HG03060 (cell line): ENCODE data around the gene CYFIP1.
"Not testable (repeated sequence)": the region's sequence is repeated elsewhere in the genome, so short reads cannot be mapped to it uniquely, and the experiment has no call there.

Experiments used
- ATAC-seq: cut with Tn5 transposase; IDR thresholded peaks from one replicate; pipeline ENCODE4 v1.9.1; 2021; ENCODE audit warnings: low read depth, moderate number of reproducible peaks; ENCODE audit not compliant: unreplicated experiment

The CYFIP1 gene

GRCh38 chr15:22980189-22981050, at the start of gene CYFIP1:
Gene CYFIP1, minus strand, starts transcription at chr15:22980368. Its CDS starts 33,083 bp downstream, at chr15:22947285.
- no peak for ATAC-seq

GRCh38 chr15:23026218-23026617, 46.0 kb upstream of the CYFIP1 start:
- no peak for ATAC-seq

DNA sequence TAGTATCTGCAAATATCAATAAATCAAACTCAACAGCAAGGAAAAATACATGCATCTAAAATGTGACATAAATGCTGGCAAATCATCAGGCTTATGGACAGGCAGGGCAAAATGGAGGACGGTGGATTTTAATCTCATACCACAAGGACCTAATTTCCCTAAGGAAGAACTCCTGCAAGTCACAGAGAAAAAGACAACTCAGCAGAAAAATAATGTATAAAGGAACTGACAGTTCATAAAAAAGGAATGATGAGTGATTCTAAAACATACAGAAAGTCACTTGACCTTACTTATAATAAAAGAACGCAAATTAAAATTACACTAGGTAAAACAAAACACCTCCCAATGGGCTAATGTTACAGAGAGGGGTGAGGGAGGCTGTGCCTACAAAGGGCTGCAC, 42.0 kb upstream of the CYFIP1 start:
- no peak for ATAC-seq

DNA sequence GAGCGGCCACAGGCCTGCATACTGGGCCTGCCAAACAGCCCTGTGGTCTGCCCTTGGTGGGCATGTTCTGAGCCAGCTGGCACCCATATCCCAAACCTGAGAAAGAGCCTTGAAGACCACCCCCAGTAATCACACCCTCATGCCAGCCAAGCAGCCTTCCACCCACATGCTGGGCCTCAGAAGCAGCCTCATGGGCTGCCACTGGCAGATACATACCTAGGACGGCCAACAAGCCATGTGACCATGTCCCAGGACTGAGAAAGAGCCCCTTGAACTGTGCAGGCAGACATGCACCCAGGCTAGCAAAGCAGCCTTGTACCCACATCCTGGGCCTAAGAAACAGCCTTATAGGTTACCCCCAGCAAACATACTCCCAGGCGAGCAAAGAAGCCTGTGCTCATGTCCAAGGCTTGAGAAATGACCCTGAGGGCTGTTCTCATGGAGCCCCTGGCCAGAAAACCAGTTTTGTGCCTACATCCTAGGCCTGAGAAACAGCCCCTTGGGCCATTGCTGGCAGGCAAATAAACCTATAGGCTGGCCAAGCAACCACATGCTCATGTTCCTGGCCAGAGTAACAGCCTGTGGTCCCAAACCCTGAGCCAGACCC, 34.3 kb upstream of the CYFIP1 start:
- no peak for ATAC-seq

- ATAC-seq = no peak
These were observed 33.5 kb upstream of the CYFIP1 start for GRCh38 chr15:23013681-23014080.

- not testable (repeated sequence) for ATAC-seq
These were observed 32.4 kb upstream of the CYFIP1 start for GRCh38 chr15:23012616-23013015.

DNA sequence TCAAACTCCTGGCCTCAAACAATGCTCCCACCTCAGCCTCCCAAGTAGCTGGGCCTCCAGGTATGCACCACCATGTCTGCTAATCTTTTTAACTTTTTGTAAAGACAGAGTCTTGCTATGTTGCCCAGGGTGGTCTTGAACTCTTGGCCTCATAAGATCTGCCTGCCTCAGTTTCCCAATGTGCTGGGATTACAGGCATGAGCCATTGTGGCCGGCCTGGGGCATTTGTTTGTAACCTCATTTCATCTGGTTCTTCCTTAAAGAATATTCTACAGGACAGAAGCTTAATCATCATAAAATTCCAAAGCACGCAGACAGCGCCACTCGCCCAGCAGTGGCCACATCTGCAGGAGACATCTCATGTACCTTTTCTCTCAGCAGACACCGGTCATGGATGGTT, 23.6 kb upstream of the CYFIP1 start:
- no peak for ATAC-seq

GRCh38 chr15:23002920-23003319, 22.8 kb upstream of the CYFIP1 start:
- ATAC-seq = no peak

DNA sequence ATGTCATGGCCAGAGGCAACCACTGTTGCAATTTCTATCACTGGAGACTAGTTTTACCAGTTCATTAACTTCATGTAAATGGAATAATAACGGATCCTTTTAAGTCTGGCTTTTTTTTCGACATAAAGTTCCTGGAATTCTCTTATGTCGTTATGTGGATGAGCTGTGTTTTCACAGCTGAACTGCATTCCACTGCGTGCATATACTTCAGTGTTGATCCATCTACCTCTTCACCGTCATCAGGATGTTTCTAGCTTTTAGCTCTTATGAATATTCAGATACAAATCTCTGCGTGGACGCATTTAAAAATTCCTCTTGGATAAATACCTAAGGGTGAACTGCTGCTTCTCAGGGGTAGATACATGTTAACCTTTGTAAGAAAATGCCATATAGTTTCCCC, 15.6 kb upstream of the CYFIP1 start:
- ATAC-seq = no peak

- ATAC-seq = no peak
These were observed 11.8 kb upstream of the CYFIP1 start for GRCh38 chr15:22992024-22992326.

GRCh38 chr15:22989576-22990477, 9.7 kb upstream of the CYFIP1 start:
- no peak for ATAC-seq

- no peak for ATAC-seq
These were observed 8.6 kb upstream of the CYFIP1 start for GRCh38 chr15:22988811-22989210.

DNA sequence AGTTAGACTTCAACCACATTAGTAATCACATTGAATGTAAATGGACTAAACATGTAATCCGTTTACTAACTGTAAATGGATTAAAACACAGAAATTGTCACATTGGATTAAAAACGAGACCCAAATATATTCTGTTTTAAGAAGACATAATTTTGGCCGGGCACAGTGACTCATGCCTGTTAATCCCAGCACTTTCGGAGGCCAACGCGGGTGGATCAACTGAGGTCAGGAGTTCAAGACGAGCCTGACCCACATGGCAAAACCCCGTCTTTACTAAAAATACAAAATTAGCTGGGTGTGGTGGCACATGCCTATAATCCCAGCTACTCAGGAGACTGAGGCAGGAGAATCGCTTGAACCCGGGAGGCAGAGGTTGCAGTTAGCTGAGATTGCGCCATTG, 1.8 kb upstream of the CYFIP1 start:
- ATAC-seq = not testable (repeated sequence)

DNA sequence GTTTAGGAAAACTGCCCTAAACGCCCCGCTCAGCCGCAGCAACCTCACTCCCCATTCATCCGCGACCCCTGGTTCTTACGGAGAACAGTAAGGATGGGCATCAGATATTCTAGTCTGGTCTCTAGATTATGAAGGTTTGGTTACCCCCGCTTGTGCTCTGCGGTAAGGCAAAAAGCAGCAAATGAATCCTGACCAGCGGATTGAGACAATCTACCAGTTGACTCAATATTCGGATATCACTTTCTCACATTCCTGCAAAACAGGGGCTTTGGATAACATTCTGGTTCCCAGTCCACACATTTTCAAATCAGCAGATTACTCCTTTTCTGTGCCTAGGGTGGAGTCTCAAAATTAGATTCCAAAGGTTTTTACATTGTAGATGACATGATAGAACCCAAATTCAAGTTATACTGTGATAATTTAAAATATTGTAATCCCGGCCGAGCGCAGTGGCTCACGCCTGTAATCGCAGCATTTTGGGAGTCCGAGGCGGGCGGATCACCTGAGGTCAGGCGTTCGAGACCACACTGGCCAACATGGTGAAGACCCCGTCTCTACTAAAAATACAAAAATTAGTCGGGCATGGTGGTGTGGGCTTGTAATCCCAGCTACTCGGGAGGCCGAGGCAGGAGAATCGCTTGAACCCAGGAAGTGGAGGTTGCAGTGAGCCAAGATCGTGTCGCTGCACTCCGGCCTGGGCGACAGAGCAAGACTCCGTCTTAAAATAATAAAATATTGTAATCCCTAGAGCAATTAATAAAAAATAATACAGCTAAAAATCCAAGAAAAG, 1.1 kb upstream of the CYFIP1 start:
- ATAC-seq = no peak

DNA sequence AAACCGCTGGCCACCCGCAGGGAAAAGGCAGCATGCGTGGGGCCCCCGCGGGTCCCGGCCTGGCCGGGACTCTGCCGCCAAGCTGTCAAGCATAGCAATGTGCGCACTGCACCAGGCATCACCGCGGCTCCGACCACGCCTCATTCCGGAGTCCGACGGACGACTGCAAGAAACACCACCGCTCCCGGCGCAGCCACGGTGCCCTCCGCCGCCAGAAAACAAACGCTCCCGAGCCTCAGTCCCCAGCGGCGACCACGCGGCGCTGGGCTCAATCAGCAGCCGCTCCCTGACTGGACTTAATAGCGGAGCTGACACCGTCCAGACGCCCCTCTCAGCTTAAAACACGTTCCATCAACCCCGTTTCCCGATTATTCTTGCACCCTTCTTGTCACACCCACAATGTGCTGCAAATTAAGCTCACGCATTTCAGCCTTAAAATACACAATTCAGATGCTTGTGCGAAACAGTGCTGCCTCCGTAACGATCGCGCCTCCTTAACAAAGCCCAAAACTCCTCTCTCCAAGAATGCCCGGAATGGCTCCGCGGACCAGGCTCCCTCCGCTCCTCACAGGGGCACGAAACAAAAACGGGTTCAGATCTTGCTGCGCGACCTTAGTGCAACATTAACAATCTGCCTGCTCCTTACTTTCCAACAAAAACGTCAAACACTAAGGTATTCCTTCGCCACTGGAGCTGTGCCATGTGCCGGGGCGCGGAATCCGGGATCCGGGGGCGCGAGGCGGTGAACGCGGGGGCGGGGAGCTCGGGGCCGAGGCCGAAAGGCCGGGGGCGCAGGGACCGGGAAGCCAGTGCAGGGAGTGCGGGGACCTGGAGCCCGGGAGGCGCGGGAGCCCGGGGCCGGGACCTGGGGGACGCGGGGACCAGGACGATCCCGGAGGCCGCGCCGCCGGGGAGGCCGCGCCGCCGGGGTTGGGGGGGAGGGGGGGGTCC, 655 bp downstream of the CYFIP1 start:
- ATAC-seq = no peak

GRCh38 chr15:22978691-22979237, 1.4 kb downstream of the CYFIP1 start:
- ATAC-seq = no peak

GRCh38 chr15:22974745-22975144, 5.4 kb downstream of the CYFIP1 start:
- ATAC-seq = no peak

GRCh38 chr15:22973987-22974386, 6.2 kb downstream of the CYFIP1 start:
- no peak for ATAC-seq

GRCh38 chr15:22973286-22973685, 6.9 kb downstream of the CYFIP1 start:
- ATAC-seq = no peak
